Thoracic aorta (tissue), 2 donors: ENCODE measurements around the gene GATA2. TPM values are rescaled to one million over a fixed set of nuclear protein-coding genes. Genes with fewer than 3 reads are reported as not detected.

Experiments used
- ATAC-seq: fragments of 150-250 bp; one replicate; pipeline ENCODE4 v1.8.0; 2017; ENCODE audit warnings: low read depth; ENCODE audit not compliant: insufficient number of reproducible peaks, low FRiP score
- DNase-seq: peaks from one replicate; pipeline ENCODE4 v3.0.0-alpha.2; 2020; ENCODE audit warnings: low spot score
- H3K27ac ChIP-seq, 2 donors: fragments of 200-600 bp; sonication (generic); 1 replicate in 1 of 2; 2 replicates in 1 of 2; pipeline ENCODE4 v1.5.1; 2016; ENCODE audit warnings: mild to moderate bottlenecking in 2 of 2, moderate library complexity in 2 of 2
- H3K27me3 ChIP-seq: fragments of 200-600 bp; sonication (generic); replicated peaks from 2 replicates; pipeline ENCODE4 v1.6.0; 2016; ENCODE audit warnings: mild to moderate bottlenecking; ENCODE audit not compliant: insufficient read depth
- H3K36me3 ChIP-seq: fragments of 200-600 bp; sonication (generic); one replicate; pipeline ENCODE4 v1.5.1; 2016
- H3K4me1 ChIP-seq, 2 donors: fragments of 200-600 bp; sonication (generic); 1 replicate in 1 of 2; 2 replicates in 1 of 2; pipeline versions ENCODE4 v1.5.1 to v1.6.0; 2016; ENCODE audit warnings: low read depth in 2 of 2, mild to moderate bottlenecking in 1 of 2; ENCODE audit not compliant: control insufficient read depth in 1 of 2
- H3K4me3 ChIP-seq: fragments of 200-600 bp; sonication (generic); 2 replicates; pipeline ENCODE4 v1.5.1; 2016; ENCODE audit warnings: mild to moderate bottlenecking
- H3K9me3 ChIP-seq: fragments of 200-600 bp; sonication (generic); 2 replicates; pipeline ENCODE4 v1.5.1; 2016
- CTCF ChIP-seq: fragments of 200-600 bp; sonication (generic); IDR thresholded peaks from one replicate; pipeline ENCODE4 v1.5.1; 2019; ENCODE audit warnings: antibody characterized with exemption
- total RNA-seq, 2 donors: library from RNA; depleted of rRNA; stranded (reverse); fragments of >200 nt; gene quantifications; one replicate each; pipeline versions ENCODE4 v1.1.0 to v1.2.3, GENCODE V29; 2016

The GATA2 gene
- total RNA-seq, 2 donors from 2014 or later = 5.2 to 21.3 TPM

GRCh38 chr3:128438488-128439072 is 54.4 kb downstream of the GATA2 start:
- H3K36me3 ChIP-seq = no peaks in the 10 kb centered on the region
- H3K27ac ChIP-seq = no peak overlapping the region
- H3K9me3 ChIP-seq = no peaks in the 10 kb centered on the region
- H3K4me1 ChIP-seq = no peaks in the 10 kb centered on the region
- no peaks in the 10 kb centered on the region for H3K27me3 ChIP-seq
- no peak overlapping the region for H3K4me3 ChIP-seq
- no peak for TF ChIP-seq CTCF
- no peak for ATAC-seq
- DNase-seq = no peak

GRCh38 chr3:128436214-128436613 is 56.8 kb downstream of the GATA2 start:
- DNase-seq = no peak
- H3K27ac ChIP-seq = no peak overlapping the region
- H3K4me1 ChIP-seq = peaks cover 6 to 12% of the 10 kb centered on the region in 2 donors
- no peak for ATAC-seq
- no peak for TF ChIP-seq CTCF
- H3K9me3 ChIP-seq = no peaks in the 10 kb centered on the region
- no peak overlapping the region for H3K4me3 ChIP-seq
- H3K36me3 ChIP-seq = no peaks in the 10 kb centered on the region
- H3K27me3 ChIP-seq = no peaks in the 10 kb centered on the region

- Histone ChIP-seq H3K36me3 (no peaks in the 10 kb centered on the region), H3K27me3 (no peaks in the 10 kb centered on the region), H3K27ac (no peak overlapping the region), H3K9me3 (no peaks in the 10 kb centered on the region), H3K4me1 (peaks cover 6 to 12% of the 10 kb centered on the region in 2 donors), H3K4me3 (no peak overlapping the region)
- DNase-seq (no peak), ATAC-seq (no peak)
- no peak for TF ChIP-seq CTCF
These were observed 57.4 kb downstream of the GATA2 start for GRCh38 chr3:128435561-128435960.

GRCh38 chr3:128435058-128435457 is 57.9 kb downstream of the GATA2 start:
- H3K27me3 ChIP-seq = no peaks in the 10 kb centered on the region

GRCh38 chr3:128434524-128434923 is 58.5 kb downstream of the GATA2 start:
- DNase-seq = no peak
- no peak for TF ChIP-seq CTCF
- no peak overlapping the region for H3K27ac ChIP-seq
- ATAC-seq = no peak
- no peak overlapping the region for H3K4me3 ChIP-seq
- peaks cover 6 to 12% of the 10 kb centered on the region in 2 donors for H3K4me1 ChIP-seq
- no peaks in the 10 kb centered on the region for H3K36me3 ChIP-seq
- H3K9me3 ChIP-seq = no peaks in the 10 kb centered on the region
- no peaks in the 10 kb centered on the region for H3K27me3 ChIP-seq

More at GRCh38 chr3:128435058-128435457, 57.9 kb downstream of the GATA2 start:
- ATAC-seq (no peak), DNase-seq (no peak)
- no peak overlapping the region for H3K4me3 ChIP-seq
- TF ChIP-seq CTCF = no peak
- H3K27ac ChIP-seq = no peak overlapping the region
- no peaks in the 10 kb centered on the region for H3K36me3 ChIP-seq
- no peaks in the 10 kb centered on the region for H3K9me3 ChIP-seq
- H3K4me1 ChIP-seq = peaks cover 6 to 12% of the 10 kb centered on the region in 2 donors
